ENCODE results near the gene STAC3.
A peak's percentile ranks its signal among the peaks of the same experiment; 100 is the strongest.

STAC3 gene

DNA sequence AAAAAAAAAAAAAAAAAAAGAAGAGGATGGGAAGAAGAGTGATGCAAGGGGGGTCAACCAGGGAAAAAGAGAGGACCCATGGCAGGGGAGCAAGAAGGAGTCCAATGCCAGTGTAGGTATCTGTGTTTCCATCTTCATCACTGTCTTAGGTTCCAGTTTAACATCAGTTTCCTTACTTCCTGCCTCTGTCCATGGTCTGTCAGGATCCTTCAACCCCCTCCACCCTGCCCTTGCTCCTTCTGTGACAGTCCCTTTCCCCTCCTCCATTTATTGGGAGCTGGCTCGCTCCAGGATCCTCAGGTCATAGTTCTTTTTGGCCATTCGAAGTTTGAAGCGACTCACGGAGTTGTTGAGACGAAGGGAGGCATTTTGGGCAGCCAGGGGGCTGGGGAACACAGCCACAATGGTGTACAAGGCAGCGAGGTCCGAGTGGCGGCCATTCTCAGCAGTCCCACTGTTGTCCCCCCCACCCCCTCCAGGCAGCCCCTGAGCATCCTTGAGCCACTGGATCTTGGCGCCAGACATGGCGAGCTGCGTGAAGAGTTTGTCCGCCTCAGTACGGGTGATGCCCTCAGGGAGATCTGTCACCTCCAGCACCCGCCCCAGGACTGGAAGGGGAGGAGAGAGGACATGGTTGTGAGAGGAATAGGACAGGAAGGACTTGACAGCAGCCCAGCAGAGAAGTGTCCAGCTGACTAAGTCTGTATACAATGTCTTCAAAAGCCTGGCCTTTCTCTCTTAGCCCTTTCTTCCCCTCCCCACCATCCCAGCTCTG lies 3.7 kb upstream of the STAC3 start:
- no peak for DNase-seq

DNA sequence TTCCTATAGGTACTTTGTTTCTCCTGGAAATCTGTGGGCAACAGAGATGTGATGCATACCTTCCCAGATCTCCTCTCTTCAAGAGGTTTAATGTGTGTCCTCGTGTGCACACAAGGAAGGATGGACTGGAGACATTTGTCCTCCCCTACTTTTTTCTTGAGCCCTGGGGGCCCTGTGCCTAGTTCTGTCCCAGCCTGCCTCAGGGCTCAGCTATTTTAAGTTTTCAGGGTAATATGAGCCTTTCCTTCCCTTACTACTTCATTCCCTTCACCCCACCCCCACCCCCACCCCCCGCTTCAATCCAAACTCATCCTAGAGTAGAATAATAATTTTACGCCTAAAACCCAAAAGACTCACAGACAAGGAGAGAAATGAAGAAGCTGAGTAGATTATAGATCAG lies 446 bp downstream of the STAC3 start:
- no peak for DNase-seq

DNA sequence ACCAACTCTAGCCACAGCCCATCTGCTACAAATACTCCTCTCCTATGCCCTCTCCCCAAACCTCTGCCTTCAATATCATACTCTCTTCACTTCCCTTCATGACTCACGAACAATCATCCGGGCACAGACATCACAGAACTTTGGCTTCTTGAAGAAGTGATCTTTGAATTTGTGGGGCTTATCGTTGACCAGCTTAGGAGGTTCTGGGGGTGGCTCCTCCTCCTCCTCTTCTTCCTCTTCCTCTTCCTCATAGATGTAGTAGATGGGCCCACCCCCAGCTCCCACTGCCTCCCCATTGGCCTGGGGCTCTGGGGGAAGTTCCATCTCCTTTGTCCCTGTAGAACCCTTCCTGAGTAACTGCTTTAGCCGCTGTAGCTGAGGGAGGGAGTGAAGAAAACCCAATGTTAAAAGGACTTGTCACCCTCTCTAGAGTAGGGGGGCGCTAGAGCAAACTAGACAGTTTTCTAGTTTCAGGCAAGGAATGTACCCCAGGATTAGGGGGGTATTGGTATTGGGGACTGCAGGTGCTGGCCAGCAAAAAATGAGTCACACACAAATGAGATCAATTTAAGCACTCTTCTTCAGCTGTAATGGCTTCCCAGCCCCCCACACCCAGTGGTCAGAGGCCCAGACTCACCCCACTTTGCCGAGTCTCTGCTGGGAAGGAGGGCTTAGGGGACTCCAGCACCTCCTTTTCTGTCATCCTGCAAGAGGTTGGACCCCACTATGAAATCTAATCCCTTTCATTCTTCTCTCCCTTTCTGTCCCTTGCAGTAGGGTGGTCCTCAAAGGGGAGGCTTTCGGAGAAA lies 1.8 kb downstream of the STAC3 start:
- no peak for DNase-seq

DNA sequence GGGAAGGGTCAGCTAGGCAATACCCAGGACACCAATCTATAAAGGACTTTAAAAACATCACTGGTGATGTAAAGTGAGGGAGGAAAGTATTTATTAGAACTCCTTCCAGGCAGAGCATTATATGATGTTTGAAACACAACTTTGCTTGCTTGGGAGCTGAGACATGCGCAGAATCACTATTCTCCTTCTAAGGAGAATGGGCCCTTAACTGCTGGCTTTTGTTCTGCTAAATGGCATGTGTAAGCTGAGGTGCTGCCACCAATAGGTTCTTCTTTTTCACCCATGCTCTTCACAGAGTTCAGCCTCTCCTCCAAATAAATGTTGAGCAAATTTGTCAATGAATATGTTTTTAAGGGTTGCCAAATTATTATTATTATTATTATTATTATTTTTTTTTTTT lies 3.9 kb downstream of the STAC3 start:
- no peak for DNase-seq

DNA sequence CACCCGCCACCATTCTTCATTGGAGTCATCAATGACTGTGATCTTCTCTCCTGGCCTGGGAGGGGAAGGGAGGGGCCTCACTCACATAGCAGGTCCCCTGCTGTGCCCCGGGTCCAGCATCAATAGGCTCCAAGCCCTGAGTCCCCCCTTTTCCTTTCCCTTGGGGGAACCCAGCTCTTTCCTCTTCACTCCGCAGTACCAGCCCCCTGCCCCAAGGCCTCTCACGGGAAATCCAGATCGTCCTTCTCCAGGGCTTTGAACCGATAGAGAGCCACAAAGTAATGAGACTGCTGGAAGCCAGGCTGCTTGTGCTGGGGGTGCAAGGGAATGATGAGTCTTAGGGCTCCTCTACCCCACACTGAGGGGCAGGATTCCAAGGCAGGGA lies 6.7 kb downstream of the STAC3 start:
- no peak for DNase-seq

DNA sequence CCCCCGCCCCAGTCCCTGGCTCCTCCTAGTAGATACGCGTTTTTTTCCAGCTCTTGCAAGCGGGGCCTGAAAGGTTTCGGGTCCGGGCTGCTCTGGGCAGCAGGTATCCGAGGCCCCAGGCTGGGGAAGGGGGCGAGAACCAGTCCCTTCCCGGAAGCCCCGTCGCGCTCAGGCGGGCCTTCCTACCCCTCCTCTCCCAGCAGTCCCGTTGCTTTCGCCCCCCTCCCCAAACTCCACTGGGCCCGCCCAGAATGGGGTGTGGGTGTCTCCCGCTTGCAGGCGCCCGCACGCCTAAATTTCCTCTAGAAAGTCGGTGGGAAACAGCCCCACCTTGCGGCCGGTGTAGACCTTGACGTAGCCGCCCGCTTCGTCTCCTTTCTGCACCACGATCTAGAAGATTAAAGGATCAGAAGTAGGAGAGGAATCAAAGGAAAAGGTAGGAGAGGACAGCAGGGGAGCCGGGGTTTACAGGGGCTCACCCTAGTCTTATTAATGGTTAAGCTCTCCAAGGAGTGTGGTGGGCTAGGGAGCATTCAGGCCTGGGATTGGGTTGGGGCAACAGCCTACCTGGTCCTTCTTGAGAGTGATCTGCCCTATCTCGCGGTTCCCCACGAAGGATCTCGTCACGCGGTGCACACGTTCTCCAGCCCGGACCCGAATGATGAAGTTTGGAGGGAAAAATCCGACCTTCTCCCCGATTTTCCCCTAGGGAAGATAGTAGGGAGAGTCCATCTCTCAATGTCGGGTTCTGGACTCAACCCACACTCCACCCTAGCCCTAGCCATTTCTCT lies 7.3 kb downstream of the STAC3 start:
- DNase-seq: peak; percentile 55

DNA sequence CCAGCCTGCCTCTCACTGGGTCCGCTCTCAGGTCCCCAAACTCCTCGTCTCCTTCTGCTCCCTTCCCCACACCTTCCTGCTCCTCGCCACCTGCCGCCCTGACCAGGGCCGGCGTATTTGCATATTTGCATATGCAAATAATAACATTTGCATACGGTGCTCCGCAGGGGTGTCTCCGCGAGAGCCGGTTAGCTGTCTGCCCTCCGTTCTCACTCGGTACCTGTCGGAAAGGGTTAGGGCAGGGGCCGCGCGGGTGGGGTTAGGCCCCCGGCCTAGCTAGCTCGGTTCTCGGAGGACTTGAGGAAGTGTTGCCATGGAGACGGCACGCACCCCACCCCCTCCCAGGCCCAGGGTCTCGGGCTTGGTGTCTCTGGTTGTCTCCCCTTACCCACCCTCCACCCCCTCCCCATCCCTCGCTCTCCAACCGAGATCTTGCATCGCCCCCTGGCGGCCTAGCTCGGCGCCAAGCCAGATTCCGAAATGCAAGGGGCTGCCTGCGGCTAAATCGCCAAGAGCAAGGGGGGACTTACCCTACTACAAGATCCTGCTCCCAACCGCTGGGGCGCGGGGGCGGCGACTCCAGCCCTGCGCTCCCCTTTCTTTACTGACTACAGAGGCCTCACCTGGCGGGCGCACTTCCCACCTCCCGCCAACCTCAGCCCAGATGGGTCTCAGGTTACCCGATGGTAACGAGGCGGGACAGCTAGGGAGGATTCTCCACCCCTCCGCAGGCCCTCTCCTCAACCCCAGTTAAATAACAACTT lies 8.1 kb downstream of the STAC3 start:
- DNase-seq: peak; percentile 69

DNA sequence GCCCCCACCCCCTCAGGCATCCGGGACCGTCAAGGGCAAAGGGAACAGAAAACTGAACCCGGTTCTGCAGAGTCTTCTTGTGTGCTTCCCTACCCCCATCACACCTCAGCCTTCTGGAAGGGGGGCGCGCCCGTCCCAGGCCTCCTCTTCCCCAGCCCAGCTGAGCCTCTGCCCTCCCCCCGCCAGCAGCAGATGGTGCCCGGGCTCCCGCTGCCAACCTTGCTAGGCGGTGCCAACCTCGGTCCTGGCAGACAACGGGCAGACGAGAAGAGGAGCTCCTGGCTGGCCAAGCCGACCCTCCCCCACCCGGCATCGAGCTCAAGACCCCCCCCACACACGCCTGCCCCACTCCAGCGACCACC lies 8.7 kb downstream of the STAC3 start:
- peak; percentile 69 for DNase-seq

DNA sequence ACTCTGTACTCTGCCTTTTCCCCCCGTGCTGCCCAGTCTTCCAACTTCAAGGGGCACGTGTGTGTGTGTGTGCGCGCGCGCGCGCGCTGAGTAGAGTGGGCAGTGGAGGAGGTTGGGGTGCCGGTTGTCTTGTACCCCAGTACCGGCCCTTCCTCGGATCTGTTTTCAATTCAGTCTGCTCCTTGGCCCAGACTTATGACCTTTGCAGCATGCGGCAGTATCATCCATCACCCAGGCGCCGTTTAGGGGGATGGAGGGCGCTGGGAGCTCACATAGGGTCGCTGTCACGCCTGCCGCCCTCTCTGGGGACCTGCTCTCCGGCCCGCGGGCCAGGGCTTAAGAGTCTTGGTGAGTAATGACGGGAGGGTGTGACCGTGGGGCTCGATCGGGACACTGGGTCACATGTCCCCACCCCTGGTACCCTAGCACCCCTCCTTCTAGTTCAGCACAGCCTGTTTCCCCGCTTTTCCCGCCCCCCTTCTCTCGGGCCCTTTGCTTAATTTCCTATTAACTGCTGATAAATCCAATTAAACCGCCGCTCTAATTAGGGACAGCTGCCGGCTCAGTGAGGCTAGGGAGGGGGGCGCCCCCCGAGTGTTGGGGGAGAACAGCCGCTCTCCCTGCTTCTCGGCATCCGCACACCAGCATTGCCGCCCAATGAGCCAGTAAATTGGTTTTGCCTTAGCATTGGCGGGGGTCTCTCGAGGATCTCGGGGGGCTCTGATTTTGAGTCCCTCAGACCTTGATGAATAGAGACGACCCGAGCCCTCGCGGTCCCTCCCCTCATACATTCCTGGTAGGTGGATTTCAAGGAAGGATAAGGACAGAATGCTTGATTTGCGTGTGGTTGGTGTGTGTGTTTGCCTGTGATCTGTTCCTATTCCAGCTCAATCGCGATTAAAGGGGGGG lies 9.3 kb downstream of the STAC3 start:
- DNase-seq: peak; percentile 32

DNA sequence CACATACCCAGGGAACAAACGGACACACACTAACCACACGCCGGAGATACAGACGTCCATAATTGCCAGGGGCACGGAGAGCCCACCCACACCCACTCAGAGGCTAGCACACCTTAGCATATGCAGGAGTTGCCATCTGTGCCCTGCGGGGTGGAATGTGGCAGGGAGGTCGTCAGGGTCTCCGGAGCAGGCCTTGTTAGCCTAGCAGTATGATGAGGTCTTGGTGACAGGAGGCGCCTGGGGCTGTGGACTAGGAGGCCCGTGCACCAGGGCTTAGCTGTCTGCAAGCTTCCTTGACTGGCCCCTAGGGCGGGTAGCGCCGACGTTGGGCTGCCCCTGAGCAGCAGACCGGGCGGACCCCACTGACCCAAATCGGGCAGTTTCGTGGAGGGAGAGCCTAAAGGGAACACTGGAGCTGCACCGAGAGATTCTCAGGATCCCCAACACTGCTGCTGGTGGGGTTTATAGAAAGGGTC lies 10.0 kb downstream of the STAC3 start:
- peak; percentile 20 for DNase-seq

DNA sequence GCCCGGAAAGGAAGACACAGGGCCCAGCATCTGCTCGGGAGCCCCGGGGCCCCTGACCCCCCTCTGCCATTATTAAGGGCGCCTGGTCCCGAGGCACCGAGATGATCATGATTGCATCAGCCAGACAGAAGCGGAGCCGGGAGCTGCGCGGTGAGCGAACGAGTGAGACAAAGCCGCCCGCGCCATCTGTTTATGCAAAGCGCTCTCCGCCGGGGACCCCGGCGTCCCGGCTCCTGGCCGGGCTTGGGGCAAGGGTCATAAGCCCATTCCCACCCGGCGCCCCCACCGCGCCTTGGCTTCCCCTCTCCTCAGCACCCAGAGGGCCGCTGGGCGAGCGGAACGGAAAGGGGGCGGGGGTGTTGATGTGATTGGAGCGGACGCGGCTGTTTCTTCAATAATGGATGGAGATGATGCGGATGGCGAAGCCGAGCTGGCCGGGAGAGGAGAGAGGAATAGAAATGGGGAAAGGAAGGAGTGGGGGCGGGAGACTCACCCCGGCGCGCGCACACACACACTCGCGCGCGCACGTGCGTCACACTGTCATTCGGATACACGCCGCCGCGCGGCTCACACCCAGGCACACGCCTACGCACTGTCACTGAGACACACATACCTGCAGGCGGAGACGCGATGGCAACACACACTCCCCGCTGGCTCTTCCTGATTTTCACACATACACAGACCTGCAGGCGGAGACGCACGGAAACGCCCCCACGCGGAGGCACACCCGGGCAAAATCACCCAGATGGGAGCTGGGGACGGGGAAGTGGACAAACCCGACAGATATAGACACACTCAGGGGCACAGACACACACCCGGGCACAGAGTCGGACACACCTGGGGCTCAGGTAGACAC lies 10.7 kb downstream of the STAC3 start:
- DNase-seq: peak; percentile 52

DNA sequence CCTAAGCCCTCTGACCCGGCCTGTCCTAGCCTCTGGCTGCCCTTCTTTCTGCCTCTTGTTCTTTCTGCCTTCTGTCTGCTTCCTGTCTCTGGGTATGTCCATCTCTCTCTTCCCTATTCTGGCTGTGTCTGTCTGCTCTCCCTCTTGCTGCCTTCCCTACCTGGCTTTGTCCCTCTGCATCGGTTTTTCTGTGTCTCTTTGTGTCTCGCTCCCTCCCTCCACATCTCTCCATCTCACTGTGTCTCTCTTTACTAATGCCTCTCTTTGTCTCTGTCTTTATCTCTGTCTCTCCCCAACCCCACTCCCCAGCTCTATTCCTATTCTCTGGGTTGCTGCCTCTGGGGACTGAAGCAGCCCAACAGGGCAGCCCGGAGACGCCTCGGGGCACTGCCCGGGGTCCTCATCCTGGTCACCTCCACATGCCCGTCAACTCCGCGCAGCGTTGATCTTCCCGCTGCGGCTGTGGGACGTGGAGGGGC lies 11.4 kb downstream of the STAC3 start:
- peak; percentile 47 for DNase-seq

DNA sequence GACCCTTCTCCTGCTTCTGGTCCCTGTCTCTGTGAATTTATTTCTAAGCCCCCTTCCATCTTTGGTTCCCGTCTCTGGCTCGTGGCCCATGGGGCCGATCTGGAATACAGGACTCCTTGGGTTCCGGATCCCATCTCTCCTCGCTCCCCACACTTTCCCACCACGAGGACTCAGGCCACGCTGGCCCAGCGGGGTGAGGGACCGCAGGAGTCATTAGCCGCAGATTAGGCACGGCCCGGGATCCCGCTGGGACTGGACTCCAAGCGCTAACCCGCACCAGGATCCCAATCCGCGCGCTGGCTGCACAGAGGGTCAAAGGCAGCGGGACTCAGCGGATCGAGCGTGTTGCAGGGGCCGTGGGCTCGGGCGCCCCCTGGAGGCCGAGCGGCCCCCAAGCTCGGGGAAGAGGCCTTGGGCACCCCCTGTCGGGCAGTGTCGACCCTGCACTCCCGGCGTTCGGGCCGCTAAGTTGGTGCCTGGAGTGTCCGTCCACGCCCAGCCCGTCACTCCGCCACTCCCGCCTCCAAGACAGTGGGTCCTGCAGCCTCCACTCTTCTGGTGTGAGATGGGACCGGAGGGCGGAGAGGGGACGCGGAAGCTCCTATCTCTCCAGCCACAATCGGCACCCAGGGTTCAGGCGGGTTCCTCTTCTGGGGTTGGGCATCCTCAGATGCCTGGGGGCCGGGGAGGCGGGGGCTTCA lies 12.0 kb downstream of the STAC3 start:
- peak; percentile 73 for DNase-seq

DNA sequence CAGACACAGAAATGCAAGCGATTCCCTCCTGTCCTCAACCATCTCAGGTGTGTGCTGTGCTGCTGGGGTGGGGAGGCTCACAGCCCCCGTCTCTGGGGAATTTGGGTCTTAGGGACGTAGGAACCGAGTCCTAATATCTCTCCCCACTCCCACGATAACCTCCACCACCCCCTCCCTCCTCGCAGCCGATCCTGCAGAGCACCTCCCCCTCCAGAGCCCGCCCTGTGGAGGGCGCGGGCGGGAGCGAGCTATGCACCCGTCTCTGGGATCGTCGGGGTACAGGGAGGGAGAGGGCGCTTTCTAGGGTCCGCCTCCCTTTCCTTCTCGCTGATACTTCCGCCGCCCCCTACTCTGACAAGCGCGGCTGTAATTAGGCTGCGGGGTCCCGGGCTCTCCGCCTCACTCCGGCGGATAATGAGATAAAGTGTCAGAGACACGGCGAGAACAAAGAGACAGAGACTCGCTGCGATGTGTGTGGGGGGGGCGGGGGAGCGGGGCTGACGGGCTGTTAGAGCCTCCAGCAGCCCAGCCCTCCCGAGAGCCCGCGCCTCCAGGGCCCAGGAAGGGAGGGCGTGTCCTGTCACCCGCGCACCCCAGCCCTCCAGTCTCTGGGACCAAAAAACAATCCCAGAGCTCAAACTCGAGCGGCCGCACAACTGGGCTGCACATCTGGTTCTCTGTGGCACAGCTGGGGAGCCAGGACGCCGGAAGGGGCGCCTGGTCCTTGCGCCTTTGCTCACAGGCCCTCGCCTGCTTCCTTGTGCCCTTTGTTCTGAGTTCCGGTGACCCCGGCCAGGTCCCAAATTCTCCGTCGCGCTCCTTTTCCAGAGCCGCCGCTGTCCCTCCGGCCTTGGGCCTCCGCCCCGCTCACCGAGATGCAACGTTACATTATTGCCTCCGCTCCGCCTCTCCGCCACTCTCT lies 12.8 kb downstream of the STAC3 start:
- DNase-seq: peak; percentile 33

DNA sequence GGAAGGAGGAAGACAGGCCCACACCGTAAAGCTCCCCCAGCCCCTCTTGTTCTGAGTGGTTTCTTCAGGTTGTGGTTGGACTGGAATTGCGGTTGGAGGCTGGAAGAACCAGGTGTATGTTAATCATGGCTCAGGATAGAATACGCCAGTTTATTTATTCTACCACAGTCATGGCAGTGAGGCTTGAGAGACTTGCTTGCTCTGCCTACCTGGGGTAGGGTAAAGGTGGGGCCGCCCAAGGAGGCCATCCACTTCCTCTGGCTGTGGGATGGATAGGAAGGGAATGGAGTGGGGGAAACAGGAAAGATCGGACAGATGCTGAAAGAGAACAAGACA lies 13.4 kb downstream of the STAC3 start:
- DNase-seq: no peak

DNA sequence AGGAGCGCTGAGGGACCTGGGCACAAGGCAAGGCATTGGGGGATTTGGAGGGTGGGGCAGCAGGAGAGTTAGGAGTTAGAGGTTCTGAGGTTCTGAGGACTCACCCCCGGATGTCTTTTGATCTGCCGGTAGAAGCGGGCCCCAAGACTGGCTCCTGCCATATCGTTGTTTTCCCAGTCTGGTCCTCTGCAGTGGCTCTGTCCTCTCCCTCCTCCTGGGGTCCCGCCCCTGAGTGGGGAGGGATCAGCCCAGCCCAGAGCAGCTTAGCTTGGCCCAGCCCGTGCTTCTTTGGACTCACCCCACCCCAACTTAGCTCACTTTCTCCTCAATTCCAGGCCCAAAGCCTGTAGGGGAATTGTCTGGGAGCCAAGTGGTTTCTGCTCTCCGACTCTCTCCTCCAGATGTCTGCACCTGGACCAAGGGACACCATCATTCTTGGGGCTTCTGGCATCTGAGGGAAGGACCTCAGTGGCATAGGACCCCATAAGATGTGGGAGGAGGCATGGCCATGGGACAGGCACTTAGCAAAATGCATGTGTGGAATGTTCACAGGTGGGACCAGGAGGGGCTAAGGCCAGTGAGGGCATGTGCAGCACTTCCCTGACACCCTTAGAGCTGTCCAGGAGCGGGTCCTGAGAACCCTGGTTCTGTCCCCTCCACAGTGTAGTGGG lies 13.9 kb downstream of the STAC3 start:
- no peak for DNase-seq

DNA sequence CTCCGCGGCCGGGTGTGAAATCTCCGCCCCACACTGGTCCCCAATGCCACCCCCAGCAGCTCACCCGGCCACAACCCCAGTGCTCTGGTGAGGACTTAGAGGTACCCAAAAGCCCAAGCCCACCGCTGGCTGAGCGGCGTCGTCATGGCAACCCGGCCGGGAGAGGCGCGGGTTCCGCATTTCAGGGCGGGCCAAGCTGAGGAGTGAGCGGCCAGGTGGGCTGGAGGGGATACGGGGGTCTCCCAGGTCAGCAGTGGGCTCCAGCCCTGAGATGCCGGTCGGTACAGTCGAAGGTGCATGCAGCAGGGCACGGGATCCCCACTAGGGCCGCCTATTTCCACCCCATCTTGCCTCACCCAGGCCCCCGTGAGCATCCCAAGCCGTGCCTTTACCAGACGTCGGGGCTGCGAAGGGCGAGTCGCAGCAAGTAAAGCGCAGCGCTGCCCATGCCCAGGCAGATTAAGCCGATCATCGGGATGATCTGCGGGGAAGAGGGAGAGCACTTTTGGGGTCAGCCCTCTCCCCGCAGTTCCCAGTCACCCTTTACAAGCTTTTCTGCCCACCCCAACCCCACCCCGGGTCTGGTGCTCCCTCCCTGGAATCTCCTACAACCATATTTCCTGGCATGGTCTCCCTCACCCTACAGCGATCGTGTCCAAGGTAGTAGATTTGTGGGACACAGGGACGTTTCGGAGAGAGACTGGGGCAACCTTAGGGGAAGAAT lies 14.6 kb downstream of the STAC3 start:
- DNase-seq: no peak

DNA sequence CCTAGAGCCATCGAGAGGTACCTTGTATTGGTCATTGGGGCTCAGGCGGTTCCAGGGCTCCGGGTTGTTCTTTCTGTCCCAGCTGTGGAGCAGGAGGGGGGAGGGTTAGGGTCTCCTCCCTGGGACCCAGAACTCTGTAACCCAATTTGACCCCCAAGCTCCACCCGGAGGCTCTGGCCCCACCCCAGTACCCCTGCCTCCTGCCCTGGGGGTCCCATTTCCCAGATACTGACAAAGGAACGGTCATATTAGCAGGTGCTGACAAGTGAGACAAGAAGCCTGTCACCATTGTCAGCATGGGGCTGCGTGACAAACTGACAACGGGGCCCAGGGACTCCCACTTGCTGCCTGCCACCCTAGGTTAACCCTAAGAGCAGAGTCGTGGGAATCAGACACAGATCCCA lies 15.3 kb downstream of the STAC3 start:
- DNase-seq: no peak
